ENCODE results near the gene LDHD.

Gene LDHD

GRCh38 chr16:75114179-75114945, 2.2 kb downstream of the LDHD start:
- no peak for DNase-seq (ENCODE audit: low spot score)
- TF ChIP-seq CTCF (IDR thresholded peaks at IDR 0.05; ENCODE audit: extremely low read depth, missing control alignments), result no peak

- DNase-seq (ENCODE audit: low spot score), result no peak
- TF ChIP-seq CTCF (IDR thresholded peaks at IDR 0.05; ENCODE audit: extremely low read depth, missing control alignments), result no peak
Measured at GRCh38 chr16:75113541-75114121, 2.9 kb downstream of the LDHD start.

- TF ChIP-seq CTCF (IDR thresholded peaks at IDR 0.05; ENCODE audit: extremely low read depth, missing control alignments), result no peak
- no peak for DNase-seq (ENCODE audit: low spot score)
Measured at GRCh38 chr16:75112734-75113491, 3.7 kb downstream of the LDHD start.

- TF ChIP-seq CTCF (IDR thresholded peaks at IDR 0.05; ENCODE audit: extremely low read depth, missing control alignments), result no peak
- no peak for DNase-seq (ENCODE audit: low spot score)
Measured at GRCh38 chr16:75111961-75112733, 4.4 kb downstream of the LDHD start.

- no peak for TF ChIP-seq CTCF (IDR thresholded peaks at IDR 0.05; ENCODE audit: extremely low read depth, missing control alignments)
- DNase-seq (ENCODE audit: low spot score), result no peak
Measured at GRCh38 chr16:75111514-75111940, 5.1 kb downstream of the LDHD start.

GRCh38 chr16:75110637-75111513, 5.7 kb downstream of the LDHD start:
- peak; percentile 80 for TF ChIP-seq CTCF (IDR thresholded peaks at IDR 0.05; ENCODE audit: extremely low read depth, missing control alignments)
- DNase-seq (ENCODE audit: low spot score), result peak; percentile 92

Data from GM20000 (cell line).